Activated naive CD8-positive, alpha-beta T cell (primary cell): ENCODE data around the gene SAMD4B.
"Not testable (repeated sequence)": the region's sequence is repeated elsewhere in the genome, so short reads cannot be mapped to it uniquely, and the experiment has no call there.

ENCODE experiments used
- H3K27ac Mint-ChIP-seq: one replicate; pipeline ENCODE4 v1.8.0; 2021; ENCODE audit warnings: mixed read lengths
- H3K27me3 Mint-ChIP-seq: one replicate; pipeline ENCODE4 v1.8.0; 2021; ENCODE audit warnings: mixed read lengths
- H3K36me3 Mint-ChIP-seq: one replicate; pipeline ENCODE4 v1.8.0; 2021; ENCODE audit warnings: mixed read lengths
- H3K4me1 Mint-ChIP-seq: one replicate; pipeline ENCODE4 v1.8.0; 2021; ENCODE audit warnings: low read depth, mixed read lengths
- H3K4me3 Mint-ChIP-seq: one replicate; pipeline ENCODE4 v1.8.0; 2021; ENCODE audit warnings: mild to moderate bottlenecking, mixed read lengths
- H3K9me3 Mint-ChIP-seq: one replicate; pipeline ENCODE4 v1.8.0; 2021; ENCODE audit warnings: low read depth, mixed read lengths

The SAMD4B gene

GRCh38 chr19:39362682-39363657 is 20.7 kb downstream of the SAMD4B start:
- Mint-ChIP-seq H3K4me1 (peaks cover 2% of the 10 kb centered on the region), H3K27me3 (no peaks in the 10 kb centered on the region), H3K27ac (no peak overlapping the region), H3K4me3 (no peak overlapping the region), H3K36me3 (peaks cover 14% of the 10 kb centered on the region), H3K9me3 (no peaks in the 10 kb centered on the region)

- peaks cover 14% of the 10 kb centered on the region for H3K36me3 Mint-ChIP-seq
- no peak overlapping the region for H3K27ac Mint-ChIP-seq
- H3K9me3 Mint-ChIP-seq = no peaks in the 10 kb centered on the region
- no peak overlapping the region for H3K4me3 Mint-ChIP-seq
- no peaks in the 10 kb centered on the region for H3K27me3 Mint-ChIP-seq
- peaks cover 2% of the 10 kb centered on the region for H3K4me1 Mint-ChIP-seq
Observed at GRCh38 chr19:39363901-39364457, 21.8 kb downstream of the SAMD4B start.

GRCh38 chr19:39365531-39365930 is 23.3 kb downstream of the SAMD4B start:
- H3K4me3 Mint-ChIP-seq = no peak overlapping the region
- H3K27ac Mint-ChIP-seq = no peak overlapping the region

GRCh38 chr19:39369200-39369599 is 27.0 kb downstream of the SAMD4B start:
- no peak overlapping the region for H3K27ac Mint-ChIP-seq

More at GRCh38 chr19:39365531-39365930, 23.3 kb downstream of the SAMD4B start:
- Mint-ChIP-seq H3K9me3 (no peaks in the 10 kb centered on the region), H3K36me3 (peaks cover 10% of the 10 kb centered on the region), H3K4me1 (no peaks in the 10 kb centered on the region), H3K27me3 (no peaks in the 10 kb centered on the region)

GRCh38 chr19:39370735-39371134 is 28.5 kb downstream of the SAMD4B start:
- peaks cover 8% of the 10 kb centered on the region for H3K36me3 Mint-ChIP-seq
- H3K27ac Mint-ChIP-seq = no peak overlapping the region

More at GRCh38 chr19:39369200-39369599, 27.0 kb downstream of the SAMD4B start:
- no peak overlapping the region for H3K4me3 Mint-ChIP-seq
- H3K27me3 Mint-ChIP-seq = no peaks in the 10 kb centered on the region
- H3K9me3 Mint-ChIP-seq = no peaks in the 10 kb centered on the region
- peaks cover 7% of the 10 kb centered on the region for H3K36me3 Mint-ChIP-seq
- no peaks in the 10 kb centered on the region for H3K4me1 Mint-ChIP-seq

GRCh38 chr19:39372047-39372802 is 30.0 kb downstream of the SAMD4B start:
- H3K27me3 Mint-ChIP-seq = no peaks in the 10 kb centered on the region
- peaks cover 8% of the 10 kb centered on the region for H3K36me3 Mint-ChIP-seq
- H3K4me3 Mint-ChIP-seq = no peak overlapping the region
- no peak overlapping the region for H3K27ac Mint-ChIP-seq
- no peaks in the 10 kb centered on the region for H3K4me1 Mint-ChIP-seq
- no peaks in the 10 kb centered on the region for H3K9me3 Mint-ChIP-seq

More at GRCh38 chr19:39370735-39371134, 28.5 kb downstream of the SAMD4B start:
- Mint-ChIP-seq H3K9me3 (no peaks in the 10 kb centered on the region), H3K4me3 (no peak overlapping the region), H3K27me3 (no peaks in the 10 kb centered on the region), H3K4me1 (no peaks in the 10 kb centered on the region)

GRCh38 chr19:39372941-39373340 is 30.7 kb downstream of the SAMD4B start:
- Mint-ChIP-seq H3K27me3 (no peaks in the 10 kb centered on the region), H3K4me1 (no peaks in the 10 kb centered on the region), H3K9me3 (no peaks in the 10 kb centered on the region), H3K36me3 (peaks cover 8% of the 10 kb centered on the region), H3K4me3 (no peak overlapping the region), H3K27ac (no peak overlapping the region)

GRCh38 chr19:39375929-39376328 is 33.7 kb downstream of the SAMD4B start:
- Mint-ChIP-seq H3K9me3 (no peaks in the 10 kb centered on the region), H3K36me3 (peaks cover 5% of the 10 kb centered on the region), H3K4me1 (no peaks in the 10 kb centered on the region), H3K4me3 (no peak overlapping the region), H3K27me3 (no peaks in the 10 kb centered on the region), H3K27ac (no peak overlapping the region)

GRCh38 chr19:39377373-39378362 is 35.4 kb downstream of the SAMD4B start:
- peaks cover 7% of the 10 kb centered on the region for H3K36me3 Mint-ChIP-seq
- H3K4me3 Mint-ChIP-seq = no peak overlapping the region

GRCh38 chr19:39379366-39379765 is 37.1 kb downstream of the SAMD4B start:
- not testable (repeated sequence) for H3K36me3 Mint-ChIP-seq, H3K4me1 Mint-ChIP-seq, H3K4me3 Mint-ChIP-seq, H3K27ac Mint-ChIP-seq, H3K27me3 Mint-ChIP-seq, H3K9me3 Mint-ChIP-seq

More at GRCh38 chr19:39377373-39378362, 35.4 kb downstream of the SAMD4B start:
- no peaks in the 10 kb centered on the region for H3K9me3 Mint-ChIP-seq
- no peaks in the 10 kb centered on the region for H3K27me3 Mint-ChIP-seq
- H3K4me1 Mint-ChIP-seq = no peaks in the 10 kb centered on the region
- H3K27ac Mint-ChIP-seq = no peak overlapping the region

GRCh38 chr19:39379865-39380396 is 37.7 kb downstream of the SAMD4B start:
- Mint-ChIP-seq H3K36me3 (peaks cover 5% of the 10 kb centered on the region), H3K9me3 (no peaks in the 10 kb centered on the region), H3K27me3 (no peaks in the 10 kb centered on the region), H3K27ac (no peak overlapping the region), H3K4me1 (no peaks in the 10 kb centered on the region), H3K4me3 (no peak overlapping the region)

- Mint-ChIP-seq H3K9me3 (no peaks in the 10 kb centered on the region), H3K27me3 (no peaks in the 10 kb centered on the region), H3K36me3 (peaks cover 4% of the 10 kb centered on the region), H3K4me1 (peaks cover 2% of the 10 kb centered on the region), H3K4me3 (no peak overlapping the region), H3K27ac (no peak overlapping the region)
Observed at GRCh38 chr19:39380521-39381502, 38.6 kb downstream of the SAMD4B start.
